WERI-Rb-1 (cell line): ENCODE results near the gene ARCN1.
"Not testable (repeated sequence)": the region's sequence is repeated elsewhere in the genome, so short reads cannot be mapped to it uniquely, and the experiment has no call there.

Experiments used
- DNase-seq: peaks from one replicate; pipeline ENCODE4 v3.0.0-alpha.2; 2020
- H3K27ac ChIP-seq: fragments of 250-450 bp; sonication (Bioruptor Pico); 2 replicates; pipeline ENCODE4 v1.5.1; 2020; ENCODE audit warnings: mild to moderate bottlenecking, moderate library complexity
- H3K27me3 ChIP-seq: fragments of 250-450 bp; sonication (Bioruptor Pico); 2 replicates; pipeline ENCODE4 v1.5.1; 2021; ENCODE audit warnings: mild to moderate bottlenecking, low read depth, moderate library complexity; ENCODE audit not compliant: insufficient read depth, severe bottlenecking
- H3K36me3 ChIP-seq: fragments of 250-450 bp; sonication (Bioruptor Pico); 2 replicates; pipeline ENCODE4 v1.5.1; 2020; ENCODE audit warnings: mild to moderate bottlenecking, moderate library complexity
- H3K4me3 ChIP-seq: 2 replicates; pipeline ENCODE4 v1.5.1; 2011; ENCODE audit warnings: low read depth, mild to moderate bottlenecking, control low read depth, low read length
- H3K9me3 ChIP-seq: fragments of 250-450 bp; sonication (Bioruptor Pico); 2 replicates; pipeline ENCODE4 v1.5.1; 2021; ENCODE audit warnings: mild to moderate bottlenecking, moderate library complexity; ENCODE audit not compliant: severe bottlenecking
- TF ChIP-seq, protein P1 (sequence below): IDR thresholded peaks from 2 replicates; pipeline ENCODE4 v1.5.1; 2011; ENCODE audit warnings: low read depth, mild to moderate bottlenecking, control low read depth, inconsistent platforms, low read length

The ARCN1 gene

DNA sequence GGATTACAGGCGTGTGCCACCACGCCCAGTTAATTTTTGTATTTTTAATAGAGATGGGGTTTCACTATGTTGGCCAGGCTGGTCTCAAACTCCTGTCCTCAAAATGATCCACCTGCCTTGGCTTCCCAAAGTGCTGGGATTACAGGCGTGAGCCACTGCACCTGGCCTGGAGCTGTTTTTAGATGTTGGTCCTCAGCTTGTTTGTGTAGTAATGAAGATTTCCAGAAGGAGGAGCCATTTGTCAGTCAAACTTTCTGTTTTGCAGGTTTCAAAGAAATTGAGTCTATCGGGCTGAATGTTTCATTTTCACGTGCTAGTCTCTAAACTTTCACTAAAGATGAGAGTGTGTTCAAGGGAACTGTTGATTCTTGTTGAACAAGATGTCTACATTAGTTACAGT is 22.8 kb downstream of the ARCN1 start:
- H3K36me3 ChIP-seq = peaks cover 92% of the 10 kb centered on the region
- H3K27ac ChIP-seq, H3K4me3 ChIP-seq, H3K27me3 ChIP-seq, H3K9me3 ChIP-seq, DNase-seq: not testable (repeated sequence)
- TF ChIP-seq, protein P1, sequence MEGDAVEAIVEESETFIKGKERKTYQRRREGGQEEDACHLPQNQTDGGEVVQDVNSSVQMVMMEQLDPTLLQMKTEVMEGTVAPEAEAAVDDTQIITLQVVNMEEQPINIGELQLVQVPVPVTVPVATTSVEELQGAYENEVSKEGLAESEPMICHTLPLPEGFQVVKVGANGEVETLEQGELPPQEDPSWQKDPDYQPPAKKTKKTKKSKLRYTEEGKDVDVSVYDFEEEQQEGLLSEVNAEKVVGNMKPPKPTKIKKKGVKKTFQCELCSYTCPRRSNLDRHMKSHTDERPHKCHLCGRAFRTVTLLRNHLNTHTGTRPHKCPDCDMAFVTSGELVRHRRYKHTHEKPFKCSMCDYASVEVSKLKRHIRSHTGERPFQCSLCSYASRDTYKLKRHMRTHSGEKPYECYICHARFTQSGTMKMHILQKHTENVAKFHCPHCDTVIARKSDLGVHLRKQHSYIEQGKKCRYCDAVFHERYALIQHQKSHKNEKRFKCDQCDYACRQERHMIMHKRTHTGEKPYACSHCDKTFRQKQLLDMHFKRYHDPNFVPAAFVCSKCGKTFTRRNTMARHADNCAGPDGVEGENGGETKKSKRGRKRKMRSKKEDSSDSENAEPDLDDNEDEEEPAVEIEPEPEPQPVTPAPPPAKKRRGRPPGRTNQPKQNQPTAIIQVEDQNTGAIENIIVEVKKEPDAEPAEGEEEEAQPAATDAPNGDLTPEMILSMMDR = peak; percentile 26; the same call in 1 of the 2 replicates

DNA sequence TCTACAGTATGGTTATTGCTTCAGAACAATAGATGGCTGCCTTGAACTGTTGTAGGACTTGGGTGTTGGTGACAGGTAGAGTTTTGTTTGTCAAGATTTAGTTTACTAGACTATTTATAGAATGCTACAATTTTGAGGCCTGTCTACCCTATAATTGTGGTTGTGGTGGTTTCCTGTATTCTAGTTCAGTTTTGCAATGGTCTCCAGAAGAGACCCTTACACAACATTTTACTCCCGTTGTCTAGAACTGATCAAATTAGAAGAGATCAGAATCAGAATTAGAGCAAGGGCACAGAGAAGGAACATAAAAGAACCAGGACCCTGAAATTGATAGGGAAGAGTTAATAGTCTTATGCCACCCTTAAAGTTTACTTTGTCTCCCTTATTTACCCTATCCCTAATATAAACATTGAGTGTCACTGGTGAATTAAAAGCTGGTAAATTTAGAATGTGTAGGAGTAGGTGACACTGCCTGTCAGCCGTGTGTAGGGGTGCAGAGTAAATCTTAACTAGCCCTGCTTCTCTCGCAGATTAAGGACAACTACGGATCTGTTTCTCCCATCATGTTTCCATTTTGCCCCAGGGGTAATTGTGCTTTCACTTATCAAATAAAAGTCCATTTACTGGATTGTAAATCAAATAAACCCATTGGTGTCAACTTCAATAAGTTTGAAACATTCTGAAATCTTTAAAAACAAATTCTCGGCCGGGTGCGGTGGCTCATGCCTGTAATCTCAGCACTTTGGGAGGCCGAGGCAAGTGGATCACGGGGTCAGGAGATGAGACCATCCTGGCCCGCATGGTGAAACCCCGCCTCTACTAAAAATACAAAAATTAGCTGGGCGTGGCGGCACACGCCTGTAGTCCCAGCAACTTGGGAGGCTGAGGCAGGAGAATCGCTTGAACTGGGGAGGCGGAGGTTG is 24.3 kb downstream of the ARCN1 start:
- Histone ChIP-seq H3K27ac (no peak overlapping the region), H3K9me3 (no peaks in the 10 kb centered on the region), H3K4me3 (no peak overlapping the region), H3K27me3 (no peaks in the 10 kb centered on the region), H3K36me3 (peaks cover 90% of the 10 kb centered on the region)
- TF ChIP-seq, protein P1 = no peak
- DNase-seq = no peak

DNA sequence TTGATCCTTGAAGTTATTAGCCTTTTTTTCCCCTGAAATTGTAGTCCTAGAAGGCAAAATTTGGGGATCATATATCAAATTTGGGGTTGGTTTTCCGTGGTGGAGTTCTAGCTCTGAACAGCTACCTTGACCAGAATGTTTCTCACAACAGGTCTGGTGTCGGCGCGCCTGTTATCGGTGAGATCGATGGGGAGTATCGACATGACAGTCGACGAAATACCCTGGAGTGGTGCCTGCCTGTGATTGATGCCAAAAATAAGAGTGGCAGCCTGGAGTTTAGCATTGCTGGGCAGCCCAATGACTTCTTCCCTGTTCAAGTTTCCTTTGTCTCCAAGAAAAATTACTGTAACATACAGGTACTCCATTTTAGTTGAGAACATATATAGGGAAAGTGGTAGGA is 25.3 kb downstream of the ARCN1 start:
- Histone ChIP-seq H3K27me3 (no peaks in the 10 kb centered on the region), H3K27ac (no peak overlapping the region), H3K36me3 (peaks cover 91% of the 10 kb centered on the region), H3K4me3 (no peak overlapping the region), H3K9me3 (no peaks in the 10 kb centered on the region)
- DNase-seq = no peak
- TF ChIP-seq, protein P1 = no peak

DNA sequence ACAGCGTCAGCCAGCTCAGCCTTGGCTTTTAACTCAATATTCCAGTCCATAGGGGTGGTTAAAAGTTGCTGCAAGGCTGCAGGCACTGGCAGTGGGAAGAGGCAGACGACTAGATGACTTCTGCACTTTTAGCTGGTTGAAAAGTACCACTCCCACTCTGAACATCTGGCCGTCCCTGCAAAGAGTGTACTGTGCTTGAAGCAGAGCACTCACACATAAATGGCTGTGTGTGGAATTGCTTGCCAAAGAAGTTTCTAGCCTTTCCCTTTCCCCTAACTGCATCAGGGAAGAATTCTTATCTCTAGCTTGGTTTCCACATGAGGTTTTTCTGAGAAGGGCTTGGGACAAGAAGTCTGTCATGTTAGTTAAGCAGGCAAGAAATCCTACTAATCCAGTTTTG is 30.1 kb downstream of the ARCN1 start:
- H3K4me3 ChIP-seq = no peak overlapping the region
- TF ChIP-seq, protein P1 = no peak
- DNase-seq = no peak
- H3K36me3 ChIP-seq = peaks cover 45% of the 10 kb centered on the region
- no peak overlapping the region for H3K27ac ChIP-seq
- H3K27me3 ChIP-seq = no peaks in the 10 kb centered on the region
- no peaks in the 10 kb centered on the region for H3K9me3 ChIP-seq

DNA sequence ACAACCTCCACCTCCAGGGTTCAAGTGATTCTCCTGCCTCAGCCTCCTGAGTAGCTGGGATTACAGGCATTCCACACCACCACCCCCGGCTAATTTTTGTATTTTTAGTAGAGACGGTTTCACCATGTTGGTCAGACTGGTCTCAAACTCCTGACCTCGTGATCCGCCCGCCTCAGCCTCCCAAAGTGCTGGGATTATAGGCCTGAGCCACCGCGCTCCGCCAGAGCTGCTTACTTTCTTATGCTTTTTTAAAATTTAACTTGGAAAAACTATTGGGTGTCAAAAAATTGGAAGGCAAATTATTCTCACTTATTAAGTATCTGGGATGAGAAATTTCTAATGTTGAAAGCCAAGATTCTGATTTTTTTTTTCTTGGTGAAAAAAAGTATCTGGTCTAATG is 31.5 kb downstream of the ARCN1 start:
- H3K9me3 ChIP-seq, DNase-seq, H3K27me3 ChIP-seq, H3K4me3 ChIP-seq, H3K27ac ChIP-seq: not testable (repeated sequence)
- H3K36me3 ChIP-seq = peaks cover 33% of the 10 kb centered on the region

DNA sequence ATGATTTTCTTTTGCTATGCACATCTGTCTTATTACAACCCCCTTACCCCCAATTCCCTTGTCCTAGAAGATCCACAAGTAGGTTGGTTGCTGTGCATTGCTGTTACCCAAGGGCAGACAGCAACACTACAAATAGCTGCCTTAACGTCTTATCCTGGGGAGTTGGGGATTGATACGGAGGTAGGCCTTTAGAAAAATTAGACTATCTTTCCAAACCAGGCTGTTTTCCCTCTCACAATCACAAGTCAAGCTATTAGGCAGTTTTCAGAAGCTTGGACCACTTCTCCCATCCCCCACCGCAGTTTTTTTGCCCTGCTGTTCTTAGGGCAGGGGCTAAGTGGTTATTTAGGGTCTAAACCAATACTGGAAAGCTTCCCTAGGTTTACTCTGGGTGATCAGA is 32.4 kb downstream of the ARCN1 start:
- H3K27ac ChIP-seq = no peak overlapping the region
- TF ChIP-seq, protein P1 = no peak

More for the DNA sequence above, 32.4 kb downstream of the ARCN1 start:
- Histone ChIP-seq H3K27me3 (no peaks in the 10 kb centered on the region), H3K9me3 (no peaks in the 10 kb centered on the region), H3K36me3 (peaks cover 27% of the 10 kb centered on the region), H3K4me3 (no peak overlapping the region)
- DNase-seq = no peak
